ENCODE measurements around the gene FOXJ3.

The FOXJ3 gene

GRCh38 chr1:42305639-42306038 lies 29.4 kb downstream of the FOXJ3 start:
- Histone ChIP-seq H3K4me1 (ENCODE audit: control insufficient read depth in 1 of 2, insufficient read depth in 2 of 2, low read length in 2 of 2) (no peaks in the 10 kb centered on the region), H3K9me3 (ENCODE audit: control insufficient read depth in 1 of 2, low read length in 2 of 2) (no peaks in the 10 kb centered on the region), H3K36me3 (ENCODE audit: control insufficient read depth in 1 of 2, insufficient read depth in 2 of 2, low read length in 2 of 2) (no peaks in the 10 kb centered on the region), H3K4me3 (ENCODE audit: low read depth in 1 of 2, low read length in 2 of 2) (no peak overlapping the region), H3K27me3 (ENCODE audit: low read depth, low read length) (no peaks in the 10 kb centered on the region), H3K27ac (ENCODE audit: low read length) (no peak overlapping the region)

GRCh38 chr1:42302034-42302433 lies 33.0 kb downstream of the FOXJ3 start:
- H3K36me3 ChIP-seq (ENCODE audit: control insufficient read depth in 1 of 2, insufficient read depth in 2 of 2, low read length in 2 of 2) = no peaks in the 10 kb centered on the region

DNA sequence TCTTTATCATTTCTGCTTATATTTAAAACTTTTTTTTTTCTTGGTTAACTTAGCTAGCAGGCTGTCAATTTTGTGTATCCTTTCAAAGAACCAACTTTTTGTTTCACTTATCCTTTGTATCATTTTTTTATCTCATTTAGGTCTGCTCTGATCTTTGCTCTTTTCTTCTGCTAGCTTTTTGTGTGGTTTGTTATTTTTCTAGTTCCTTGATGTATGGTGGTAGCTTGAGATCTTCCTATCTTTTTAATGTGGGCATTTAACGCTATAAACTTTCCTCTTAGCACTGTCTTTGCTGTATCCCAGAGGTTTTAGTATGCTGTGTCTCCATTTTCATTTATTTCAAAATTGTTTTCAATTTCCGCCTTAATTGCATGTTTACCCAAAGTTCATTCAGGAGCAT lies 36.5 kb downstream of the FOXJ3 start:
- Histone ChIP-seq H3K9me3 (ENCODE audit: control insufficient read depth in 1 of 2, low read length in 2 of 2) (no peaks in the 10 kb centered on the region), H3K36me3 (ENCODE audit: control insufficient read depth in 1 of 2, insufficient read depth in 2 of 2, low read length in 2 of 2) (no peaks in the 10 kb centered on the region), H3K27ac (ENCODE audit: low read length) (no peak overlapping the region), H3K27me3 (ENCODE audit: low read depth, low read length) (no peaks in the 10 kb centered on the region), H3K4me3 (ENCODE audit: low read depth in 1 of 2, low read length in 2 of 2) (no peak overlapping the region), H3K4me1 (ENCODE audit: control insufficient read depth in 1 of 2, insufficient read depth in 2 of 2, low read length in 2 of 2) (no peaks in the 10 kb centered on the region)

More at GRCh38 chr1:42302034-42302433, 33.0 kb downstream of the FOXJ3 start:
- Histone ChIP-seq H3K9me3 (ENCODE audit: control insufficient read depth in 1 of 2, low read length in 2 of 2) (no peaks in the 10 kb centered on the region), H3K27ac (ENCODE audit: low read length) (no peak overlapping the region), H3K4me1 (ENCODE audit: control insufficient read depth in 1 of 2, insufficient read depth in 2 of 2, low read length in 2 of 2) (no peaks in the 10 kb centered on the region), H3K27me3 (ENCODE audit: low read depth, low read length) (no peaks in the 10 kb centered on the region), H3K4me3 (ENCODE audit: low read depth in 1 of 2, low read length in 2 of 2) (no peak overlapping the region)

DNA sequence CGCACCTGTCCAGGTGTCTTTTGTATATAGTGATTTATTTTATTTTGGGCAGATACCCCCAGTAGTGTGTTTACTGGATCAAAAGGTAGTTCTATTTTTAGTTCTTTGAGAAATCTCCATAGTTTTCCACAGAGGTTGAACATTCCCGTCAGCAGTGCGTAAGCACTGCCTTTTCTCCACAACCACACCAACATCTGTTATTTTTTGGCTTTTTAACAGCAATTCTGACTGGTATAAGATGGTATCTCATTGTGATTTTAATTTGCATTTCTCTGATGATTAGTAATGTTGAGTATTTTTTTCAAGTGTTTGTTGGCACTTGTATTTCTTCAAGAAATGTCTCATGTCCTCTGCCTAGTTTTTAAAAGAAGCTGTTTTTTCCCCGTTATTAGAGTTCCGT lies 39.2 kb downstream of the FOXJ3 start:
- H3K4me3 ChIP-seq (ENCODE audit: low read depth in 1 of 2, low read length in 2 of 2) = no peak overlapping the region

GRCh38 chr1:42290130-42290529 lies 44.9 kb downstream of the FOXJ3 start:
- H3K9me3 ChIP-seq (ENCODE audit: control insufficient read depth in 1 of 2, low read length in 2 of 2) = no peaks in the 10 kb centered on the region
- H3K27ac ChIP-seq (ENCODE audit: low read length) = no peak overlapping the region
- no peak overlapping the region for H3K4me3 ChIP-seq (ENCODE audit: low read depth in 1 of 2, low read length in 2 of 2)
- H3K27me3 ChIP-seq (ENCODE audit: low read depth, low read length) = no peaks in the 10 kb centered on the region
- H3K36me3 ChIP-seq (ENCODE audit: control insufficient read depth in 1 of 2, insufficient read depth in 2 of 2, low read length in 2 of 2) = no peaks in the 10 kb centered on the region
- H3K4me1 ChIP-seq (ENCODE audit: control insufficient read depth in 1 of 2, insufficient read depth in 2 of 2, low read length in 2 of 2) = peaks cover 0 to 3% of the 10 kb centered on the region in 2 donors

More for the DNA sequence above, 39.2 kb downstream of the FOXJ3 start:
- Histone ChIP-seq H3K4me1 (ENCODE audit: control insufficient read depth in 1 of 2, insufficient read depth in 2 of 2, low read length in 2 of 2) (no peaks in the 10 kb centered on the region), H3K27ac (ENCODE audit: low read length) (no peak overlapping the region), H3K27me3 (ENCODE audit: low read depth, low read length) (no peaks in the 10 kb centered on the region), H3K9me3 (ENCODE audit: control insufficient read depth in 1 of 2, low read length in 2 of 2) (no peaks in the 10 kb centered on the region), H3K36me3 (ENCODE audit: control insufficient read depth in 1 of 2, insufficient read depth in 2 of 2, low read length in 2 of 2) (no peaks in the 10 kb centered on the region)

DNA sequence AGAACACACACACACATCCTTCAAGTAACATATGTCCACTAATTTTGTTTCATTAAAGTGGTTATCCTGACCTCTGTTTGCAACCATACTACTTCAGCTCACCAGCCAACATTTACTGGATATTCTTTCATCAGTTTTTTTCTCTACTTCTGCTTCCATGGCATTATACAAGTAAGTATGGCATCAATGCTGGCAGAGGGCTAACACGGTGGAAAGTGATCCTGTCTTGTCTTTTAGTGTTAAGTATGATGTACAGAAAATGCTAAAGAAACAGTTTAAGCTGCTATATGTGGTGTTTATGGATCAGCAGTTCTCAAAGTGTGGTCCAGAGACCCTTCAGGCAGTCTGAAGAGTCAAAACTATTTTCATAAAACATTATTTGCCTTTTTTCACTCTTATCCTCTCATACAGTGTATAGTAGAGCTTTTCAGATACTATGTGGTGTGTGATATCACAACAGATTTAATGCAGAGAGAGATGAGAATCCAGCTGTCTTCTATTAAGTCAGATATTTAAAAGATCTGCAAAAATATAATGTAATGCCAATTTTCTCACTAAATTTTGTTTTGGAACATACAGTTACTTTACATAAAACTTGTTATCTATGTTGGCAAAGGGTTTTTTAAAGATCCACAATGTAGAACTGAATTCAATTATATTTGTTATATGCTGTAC lies 46.6 kb downstream of the FOXJ3 start:
- Histone ChIP-seq H3K27me3 (ENCODE audit: low read depth, low read length) (no peaks in the 10 kb centered on the region), H3K36me3 (ENCODE audit: control insufficient read depth in 1 of 2, insufficient read depth in 2 of 2, low read length in 2 of 2) (no peaks in the 10 kb centered on the region), H3K27ac (ENCODE audit: low read length) (no peak overlapping the region), H3K4me3 (ENCODE audit: low read depth in 1 of 2, low read length in 2 of 2) (no peak overlapping the region), H3K9me3 (ENCODE audit: control insufficient read depth in 1 of 2, low read length in 2 of 2) (no peaks in the 10 kb centered on the region), H3K4me1 (ENCODE audit: control insufficient read depth in 1 of 2, insufficient read depth in 2 of 2, low read length in 2 of 2) (peaks cover 0 to 3% of the 10 kb centered on the region in 2 donors)

DNA sequence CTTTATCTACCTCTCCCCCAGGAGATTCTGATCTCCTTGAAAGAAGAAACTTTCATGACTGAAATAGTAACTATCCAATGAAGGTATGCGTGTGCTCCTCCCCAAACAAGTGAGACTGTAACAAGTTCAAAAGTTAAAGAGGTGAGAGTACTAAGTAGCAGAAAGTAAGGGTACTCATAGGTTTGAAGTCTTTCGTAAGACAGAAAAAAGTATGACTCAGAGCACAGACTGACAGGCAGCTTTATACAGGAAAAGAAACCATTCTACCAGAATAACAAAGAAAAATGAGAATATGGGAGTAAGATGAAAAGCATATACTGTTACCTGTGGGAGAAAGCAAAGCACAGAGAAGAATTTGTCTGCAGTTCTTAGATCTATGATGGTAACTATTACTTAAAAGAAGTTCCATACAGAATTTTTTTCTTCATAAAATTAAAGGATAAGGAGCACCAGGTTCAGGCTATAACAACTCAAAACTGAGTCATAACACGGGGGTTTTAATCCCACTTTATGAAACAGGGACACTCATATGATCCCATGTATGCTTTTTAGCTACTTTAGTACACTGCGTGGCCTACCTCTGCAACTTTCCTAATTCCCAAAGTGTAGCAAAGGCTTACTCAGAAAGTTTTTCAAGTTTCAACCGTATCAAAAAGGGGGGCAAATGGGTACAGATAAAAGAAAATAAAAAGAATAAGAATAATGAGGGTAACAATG lies 52.0 kb downstream of the FOXJ3 start:
- Histone ChIP-seq H3K27ac (ENCODE audit: low read length) (no peak overlapping the region), H3K36me3 (ENCODE audit: control insufficient read depth in 1 of 2, insufficient read depth in 2 of 2, low read length in 2 of 2) (no peaks in the 10 kb centered on the region), H3K27me3 (ENCODE audit: low read depth, low read length) (no peaks in the 10 kb centered on the region), H3K9me3 (ENCODE audit: control insufficient read depth in 1 of 2, low read length in 2 of 2) (no peaks in the 10 kb centered on the region), H3K4me1 (ENCODE audit: control insufficient read depth in 1 of 2, insufficient read depth in 2 of 2, low read length in 2 of 2) (no peaks in the 10 kb centered on the region), H3K4me3 (ENCODE audit: low read depth in 1 of 2, low read length in 2 of 2) (no peak overlapping the region)

GRCh38 chr1:42282024-42282579 lies 52.9 kb downstream of the FOXJ3 start:
- no peaks in the 10 kb centered on the region for H3K27me3 ChIP-seq (ENCODE audit: low read depth, low read length)
- no peaks in the 10 kb centered on the region for H3K36me3 ChIP-seq (ENCODE audit: control insufficient read depth in 1 of 2, insufficient read depth in 2 of 2, low read length in 2 of 2)
- H3K9me3 ChIP-seq (ENCODE audit: control insufficient read depth in 1 of 2, low read length in 2 of 2) = no peaks in the 10 kb centered on the region
- H3K4me3 ChIP-seq (ENCODE audit: low read depth in 1 of 2, low read length in 2 of 2) = no peak overlapping the region
- H3K4me1 ChIP-seq (ENCODE audit: control insufficient read depth in 1 of 2, insufficient read depth in 2 of 2, low read length in 2 of 2) = no peaks in the 10 kb centered on the region
- H3K27ac ChIP-seq (ENCODE audit: low read length) = no peak overlapping the region

DNA sequence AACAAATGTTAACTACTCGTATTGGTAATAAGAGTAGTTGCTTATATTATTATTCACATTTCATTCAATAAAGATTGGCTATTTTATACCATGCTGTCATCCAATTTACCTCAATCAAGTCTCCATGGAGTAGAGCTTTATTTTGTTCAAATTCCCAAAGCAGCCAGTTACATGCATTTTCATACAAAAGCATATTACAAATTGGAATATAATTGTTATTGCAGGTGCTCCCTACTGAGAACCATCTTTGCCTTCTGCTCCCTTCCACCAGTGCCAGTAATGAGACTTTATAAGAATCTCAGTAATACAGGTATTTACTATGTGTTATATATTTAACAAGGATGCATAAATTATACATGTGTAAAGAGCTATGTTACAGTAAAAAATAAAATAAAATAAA lies 54.2 kb downstream of the FOXJ3 start:
- Histone ChIP-seq H3K27ac (ENCODE audit: low read length) (no peak overlapping the region), H3K4me1 (ENCODE audit: control insufficient read depth in 1 of 2, insufficient read depth in 2 of 2, low read length in 2 of 2) (no peaks in the 10 kb centered on the region), H3K4me3 (ENCODE audit: low read depth in 1 of 2, low read length in 2 of 2) (no peak overlapping the region), H3K9me3 (ENCODE audit: control insufficient read depth in 1 of 2, low read length in 2 of 2) (no peaks in the 10 kb centered on the region), H3K27me3 (ENCODE audit: low read depth, low read length) (no peaks in the 10 kb centered on the region), H3K36me3 (ENCODE audit: control insufficient read depth in 1 of 2, insufficient read depth in 2 of 2, low read length in 2 of 2) (peaks cover 0 to 4% of the 10 kb centered on the region in 2 donors)

GRCh38 chr1:42279055-42279454 lies 56.0 kb downstream of the FOXJ3 start:
- Histone ChIP-seq H3K27ac (ENCODE audit: low read length) (no peak overlapping the region), H3K4me1 (ENCODE audit: control insufficient read depth in 1 of 2, insufficient read depth in 2 of 2, low read length in 2 of 2) (no peaks in the 10 kb centered on the region), H3K9me3 (ENCODE audit: control insufficient read depth in 1 of 2, low read length in 2 of 2) (no peaks in the 10 kb centered on the region), H3K36me3 (ENCODE audit: control insufficient read depth in 1 of 2, insufficient read depth in 2 of 2, low read length in 2 of 2) (peaks cover 0 to 4% of the 10 kb centered on the region in 2 donors), H3K4me3 (ENCODE audit: low read depth in 1 of 2, low read length in 2 of 2) (no peak overlapping the region), H3K27me3 (ENCODE audit: low read depth, low read length) (no peaks in the 10 kb centered on the region)

DNA sequence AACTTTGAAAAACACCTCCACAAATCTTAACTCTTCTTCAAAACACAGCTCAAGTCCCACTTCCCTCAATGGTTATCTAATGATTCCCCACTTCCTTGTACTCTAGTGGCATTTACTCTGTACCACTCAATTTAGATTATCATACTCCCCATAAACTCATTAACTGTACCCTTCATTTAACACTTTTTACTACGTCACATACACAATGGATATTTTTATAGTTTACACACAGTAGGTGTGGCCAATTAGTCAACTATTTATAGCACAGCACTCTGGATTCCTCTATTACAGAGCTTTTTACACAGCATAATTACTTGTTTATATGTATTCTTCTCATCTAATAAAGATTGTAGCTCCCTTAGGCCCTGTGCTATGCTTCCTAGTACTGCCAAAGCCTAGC lies 62.1 kb downstream of the FOXJ3 start:
- H3K27me3 ChIP-seq (ENCODE audit: low read depth, low read length) = no peaks in the 10 kb centered on the region
- no peak overlapping the region for H3K4me3 ChIP-seq (ENCODE audit: low read depth in 1 of 2, low read length in 2 of 2)
- no peaks in the 10 kb centered on the region for H3K9me3 ChIP-seq (ENCODE audit: control insufficient read depth in 1 of 2, low read length in 2 of 2)
- H3K27ac ChIP-seq (ENCODE audit: low read length) = no peak overlapping the region
- H3K36me3 ChIP-seq (ENCODE audit: control insufficient read depth in 1 of 2, insufficient read depth in 2 of 2, low read length in 2 of 2) = peaks cover 0 to 4% of the 10 kb centered on the region in 2 donors
- peaks cover 0 to 5% of the 10 kb centered on the region in 2 donors for H3K4me1 ChIP-seq (ENCODE audit: control insufficient read depth in 1 of 2, insufficient read depth in 2 of 2, low read length in 2 of 2)

All from muscle layer of duodenum (tissue), 2 donors.